NCI-H146 (cell line): ENCODE measurements around the gene CLK4.

Experiments used
- DNase-seq: peaks from one replicate; lab custom pipeline; 2025; lab: John Stamatoyannopoulos, UW

Gene CLK4

DNA sequence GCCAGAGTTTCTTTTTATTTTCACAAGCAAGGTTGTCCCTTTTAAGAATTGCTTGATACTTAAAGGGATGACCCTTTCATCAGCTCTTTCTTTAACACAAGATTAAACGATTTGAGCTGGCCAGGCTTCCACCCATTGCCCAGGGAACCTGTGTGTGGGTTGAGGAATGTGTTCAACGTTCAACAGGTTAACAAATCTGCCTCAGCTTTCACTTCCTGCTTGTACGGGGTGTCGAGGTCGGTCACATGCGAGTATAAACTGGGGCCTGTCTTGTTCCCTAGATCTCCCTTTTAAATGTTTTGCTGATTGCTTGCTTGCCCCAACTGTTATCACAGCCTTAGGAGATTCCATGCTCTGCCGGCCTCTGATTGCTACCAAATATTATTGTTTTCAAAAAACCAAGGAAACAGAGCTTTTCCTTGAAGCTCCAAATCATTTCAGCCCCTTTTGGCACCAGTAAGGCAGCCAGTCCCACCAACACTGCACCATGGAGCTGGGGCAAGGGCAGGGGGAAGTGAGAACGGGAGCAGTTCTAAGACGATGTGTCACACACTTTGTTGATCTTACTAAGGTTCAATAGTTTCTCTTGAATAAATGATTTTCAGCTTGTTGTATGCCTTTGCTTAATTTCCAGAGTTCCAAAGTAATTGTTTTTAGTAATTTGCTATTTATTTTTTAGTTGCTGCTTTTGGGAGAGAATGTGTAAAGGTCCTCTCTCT is 10.7 kb upstream of the CLK4 start:
- no peak for DNase-seq

DNA sequence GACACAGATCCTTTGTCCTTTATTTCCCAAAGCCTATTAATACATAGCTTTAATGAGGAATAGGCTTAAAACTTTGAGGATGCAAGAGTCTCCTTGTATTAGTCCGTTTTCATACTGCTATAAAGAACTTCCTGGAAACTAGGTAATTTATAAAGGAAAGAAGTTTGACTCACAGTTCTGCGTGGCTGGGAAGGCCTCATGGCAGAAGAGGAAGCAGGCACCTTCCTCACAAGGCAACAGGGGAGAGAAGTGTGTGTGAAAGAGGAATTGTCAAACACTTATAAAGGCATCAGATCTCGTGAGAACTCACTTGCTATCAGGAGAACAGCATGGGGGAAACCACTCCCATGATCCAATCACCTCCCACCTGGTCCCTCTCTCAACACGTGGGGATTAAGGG is 5.4 kb upstream of the CLK4 start:
- no peak for DNase-seq

DNA sequence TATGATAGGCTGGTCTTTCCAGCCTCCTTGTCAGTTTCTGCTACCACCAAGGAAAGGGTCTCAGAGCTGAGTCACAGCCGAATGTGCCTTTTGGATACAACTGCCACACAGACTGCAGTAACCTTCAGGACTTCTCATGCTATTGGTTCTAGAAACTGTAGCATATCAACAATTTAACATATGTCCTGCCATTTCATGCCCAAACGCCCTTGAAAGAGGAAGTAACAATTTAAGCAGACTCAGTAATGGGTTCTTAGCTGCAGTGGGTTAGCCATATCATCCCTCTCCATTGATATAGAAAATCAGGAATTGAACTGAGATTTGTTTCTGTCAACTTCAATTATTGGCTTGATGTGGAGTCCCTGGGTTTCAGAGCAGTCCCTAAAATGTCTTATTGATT is 4.1 kb upstream of the CLK4 start:
- no peak for DNase-seq

DNA sequence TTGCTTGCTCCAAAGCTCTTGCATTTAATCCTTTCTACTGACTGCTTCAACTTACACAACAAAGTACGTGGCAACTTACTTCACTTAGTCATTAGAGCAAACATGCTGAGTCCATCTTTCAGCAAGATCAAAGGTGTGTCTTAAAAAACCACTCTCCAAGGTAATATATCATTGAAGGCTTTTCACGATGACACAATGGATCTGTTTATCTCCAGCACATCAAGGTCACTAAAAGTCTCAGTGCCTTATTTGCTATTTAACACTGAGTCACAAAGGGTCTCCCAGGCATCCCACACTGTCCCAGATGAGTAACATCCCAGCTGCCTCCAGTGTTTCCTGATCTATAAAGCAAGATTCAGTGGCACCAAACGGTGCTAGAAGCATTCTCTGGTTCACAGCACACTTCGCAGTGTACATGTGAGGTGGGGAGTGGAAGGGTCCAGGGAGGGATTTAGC is 3.7 kb upstream of the CLK4 start:
- no peak for DNase-seq

DNA sequence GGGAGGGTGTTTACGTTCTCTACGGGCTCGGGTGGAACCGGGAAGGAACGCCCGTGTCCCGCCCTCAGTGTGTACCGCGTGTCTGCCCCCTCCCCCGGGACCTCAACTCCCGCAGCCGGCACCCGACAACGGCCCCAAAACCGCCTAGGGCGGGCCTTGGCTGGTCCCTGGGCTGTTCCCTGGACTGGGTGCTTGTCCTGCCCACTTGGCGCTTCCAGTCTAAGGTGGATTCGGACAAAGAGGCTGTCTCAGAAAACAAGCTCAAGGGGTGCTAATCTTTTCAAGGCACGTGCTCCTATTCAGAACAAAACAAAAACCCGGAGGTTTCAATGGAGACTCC is 379 bp upstream of the CLK4 start:
- no peak for DNase-seq

DNA sequence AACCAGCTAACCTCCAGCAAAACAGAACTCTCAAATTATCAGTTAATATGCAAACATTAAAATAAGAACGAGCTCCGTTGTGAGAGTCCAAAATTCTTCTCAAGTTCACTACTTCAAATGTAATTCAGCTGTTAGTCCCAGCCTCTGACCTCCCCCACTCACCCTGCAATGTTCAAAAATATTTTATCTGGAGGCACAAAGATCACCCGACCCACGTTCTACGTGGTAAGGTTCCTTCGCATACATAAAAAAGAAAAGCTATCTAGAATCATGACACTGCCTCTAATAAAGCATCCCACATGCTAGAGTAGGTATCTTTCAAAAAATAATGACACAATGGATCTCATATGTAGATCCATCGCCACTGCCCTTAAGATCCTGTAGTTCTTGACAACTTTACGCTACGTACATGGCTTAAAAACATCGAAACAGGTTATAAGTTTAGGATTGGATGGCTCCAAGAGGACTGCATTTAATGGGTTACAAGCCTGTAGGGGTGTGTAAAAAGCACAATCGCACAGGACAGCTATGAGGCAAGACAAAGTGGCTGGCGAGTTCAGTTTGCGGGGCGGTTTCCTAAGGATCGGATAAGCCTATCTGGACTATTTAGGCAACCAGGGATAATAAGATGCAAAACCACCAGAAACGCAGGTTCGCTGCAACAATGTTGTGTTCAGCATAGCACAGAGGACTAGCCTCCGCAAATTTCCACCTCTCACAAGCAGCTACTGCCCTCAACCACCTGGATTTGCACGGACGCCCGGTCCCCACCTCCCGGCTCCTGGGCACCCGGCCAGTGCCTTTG is 969 bp downstream of the CLK4 start:
- DNase-seq, result no peak

DNA sequence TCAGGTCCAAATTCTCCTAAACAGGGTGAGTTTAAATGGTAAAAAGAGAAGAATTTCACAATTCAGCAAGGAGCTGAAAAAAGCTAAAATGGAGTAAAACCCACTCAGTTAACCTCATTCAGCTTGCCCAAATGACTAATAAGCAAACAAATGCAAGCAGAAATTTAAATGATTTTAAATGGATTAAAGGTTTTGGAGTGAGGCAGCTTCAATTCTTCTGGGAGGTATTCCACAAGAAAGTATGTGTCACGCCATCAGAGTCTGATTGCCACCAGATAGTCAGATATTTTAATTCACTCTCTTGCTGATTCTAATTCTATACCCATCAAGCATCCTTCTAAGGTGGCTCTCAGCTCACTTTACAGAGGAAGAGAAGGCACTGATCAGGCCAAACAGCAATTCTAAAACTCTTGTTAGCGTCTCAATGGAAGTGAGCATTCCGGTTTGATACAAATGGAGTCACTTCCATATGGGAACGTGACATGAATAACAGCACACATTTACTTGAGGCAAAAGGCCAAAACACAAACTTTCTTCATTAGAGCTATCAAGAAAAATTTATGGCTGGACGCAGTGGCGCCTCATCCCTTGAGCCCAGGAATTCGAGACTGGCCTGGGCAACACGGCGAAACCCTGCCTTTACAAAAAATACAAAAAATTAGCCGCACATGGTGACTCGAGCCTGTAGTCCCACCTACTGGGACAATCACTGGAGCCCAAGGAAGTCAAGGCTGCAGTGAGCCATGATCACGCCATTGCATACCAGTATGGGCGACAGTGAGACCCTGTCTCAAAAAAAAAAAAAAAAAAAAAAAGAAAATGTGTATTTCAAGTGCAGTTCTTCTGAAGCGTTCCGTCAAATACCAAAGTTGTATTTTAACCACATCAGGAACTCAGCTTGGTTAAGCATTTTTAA is 2.0 kb downstream of the CLK4 start:
- no peak for DNase-seq

DNA sequence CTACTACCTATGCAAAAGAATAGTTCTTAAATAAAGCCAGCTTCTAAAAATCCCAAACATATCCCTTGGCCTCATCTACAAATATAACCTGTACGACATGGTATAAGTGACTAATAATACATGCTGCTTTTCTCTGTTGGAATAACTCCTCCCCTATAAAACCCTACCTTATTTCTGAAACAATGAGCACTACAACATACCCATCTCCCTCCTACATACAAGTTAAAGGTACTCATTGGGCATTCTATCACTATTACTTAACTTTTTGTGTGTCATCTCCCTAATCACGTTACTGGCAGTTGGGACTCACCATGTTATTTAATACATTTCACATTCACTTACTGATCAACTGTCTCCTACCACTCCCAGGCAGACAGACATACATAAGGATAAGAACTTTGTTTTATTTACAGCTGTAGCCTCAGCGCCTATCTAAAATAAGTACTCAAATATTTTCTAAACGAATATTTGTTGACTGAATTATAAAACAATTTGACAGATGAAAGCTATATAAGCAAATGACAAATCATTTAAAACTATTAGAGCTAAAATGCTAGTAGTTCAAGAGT is 4.1 kb downstream of the CLK4 start:
- DNase-seq, result no peak

DNA sequence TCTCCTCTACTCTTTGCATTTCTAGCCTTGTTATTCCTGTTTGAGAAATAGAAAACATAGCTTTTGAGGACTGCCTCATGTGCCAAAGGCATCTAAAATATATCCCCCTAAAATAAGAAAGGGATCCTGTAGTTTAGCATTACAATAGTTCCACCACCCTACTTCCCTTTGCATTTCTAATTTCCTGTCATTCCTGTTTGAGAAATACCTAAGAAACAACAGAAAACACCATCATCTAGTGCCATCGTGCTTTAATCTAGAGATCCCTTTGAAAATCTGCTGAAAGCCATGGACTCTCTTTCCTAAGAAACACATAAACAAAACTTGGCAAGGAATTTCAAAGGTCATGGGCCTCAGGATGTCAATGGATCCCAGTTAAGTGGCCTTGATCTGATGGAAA is 7.5 kb downstream of the CLK4 start:
- no peak for DNase-seq

DNA sequence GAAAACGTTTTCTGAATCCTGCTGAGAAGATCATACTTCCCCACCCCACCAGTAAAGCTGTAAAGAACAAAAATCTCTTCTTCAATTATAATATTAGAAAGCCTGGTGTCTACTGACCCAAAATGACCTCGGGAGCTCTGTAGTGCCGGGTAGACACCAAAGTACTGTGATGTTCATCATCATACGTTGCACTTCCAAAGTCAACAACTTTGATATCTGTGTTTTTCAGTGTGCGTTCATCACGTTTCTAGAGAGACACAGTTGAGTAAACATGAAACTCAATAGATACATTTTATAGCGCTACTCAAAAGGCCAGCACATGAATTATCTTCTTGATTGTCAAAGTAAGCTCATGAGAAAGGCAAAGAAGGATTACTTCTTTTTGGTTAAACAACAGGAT is 14.6 kb downstream of the CLK4 start:
- no peak for DNase-seq

DNA sequence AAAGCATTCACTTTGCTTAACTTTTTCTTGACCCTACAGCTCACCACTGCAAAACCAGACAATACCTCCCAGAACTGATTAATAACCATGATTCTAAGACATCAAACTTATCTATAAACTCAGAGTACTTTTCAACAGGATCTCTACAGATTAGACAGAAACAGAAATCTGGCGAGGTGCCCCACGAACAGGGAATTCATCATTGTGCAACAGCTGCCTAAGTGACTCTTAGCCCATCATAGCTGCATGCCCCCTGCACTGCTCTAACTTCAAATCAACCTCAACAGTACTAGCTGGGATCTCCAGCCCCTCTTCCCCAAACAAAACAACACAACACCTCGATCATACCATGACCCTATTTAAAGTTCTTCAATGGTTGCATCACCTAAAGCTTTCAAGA is 20.6 kb downstream of the CLK4 start:
- DNase-seq, result no peak

DNA sequence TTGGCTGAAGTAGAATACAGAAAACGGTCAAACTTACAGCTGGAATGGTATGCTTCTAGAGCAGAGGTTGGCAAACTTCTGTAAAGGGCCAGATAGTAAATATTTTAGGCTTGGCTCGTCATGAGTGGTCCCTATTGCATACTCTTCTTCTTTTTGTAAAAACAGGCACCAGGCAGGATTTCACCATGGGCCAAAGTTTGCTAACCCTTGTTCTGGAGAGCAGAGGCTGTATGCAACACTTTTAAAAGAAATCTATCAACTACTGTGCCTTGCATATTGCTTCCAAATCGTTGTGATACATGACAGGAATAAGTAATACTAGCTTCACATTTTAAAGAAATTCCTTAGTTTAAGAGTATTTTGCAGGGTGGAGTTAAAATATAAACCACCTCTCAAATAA is 21.1 kb downstream of the CLK4 start:
- no peak for DNase-seq

DNA sequence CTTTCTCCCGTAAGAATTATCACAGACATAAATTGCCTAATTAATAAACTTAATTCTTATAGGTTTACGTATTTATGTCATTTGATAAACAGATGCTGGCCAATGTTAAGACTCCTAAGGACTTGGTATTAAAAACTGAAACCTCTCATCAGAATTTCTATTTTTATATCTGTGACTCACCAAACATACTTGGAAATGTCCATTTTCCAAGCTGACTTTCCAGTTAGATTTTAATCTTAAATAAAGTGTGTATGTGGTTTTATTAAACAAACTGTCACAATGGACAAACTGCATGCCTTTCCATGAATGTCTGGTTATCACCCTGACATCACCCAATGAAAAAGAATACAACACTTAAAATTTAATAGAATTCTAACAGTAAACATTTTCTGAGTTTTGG is 24.1 kb downstream of the CLK4 start:
- no peak for DNase-seq

DNA sequence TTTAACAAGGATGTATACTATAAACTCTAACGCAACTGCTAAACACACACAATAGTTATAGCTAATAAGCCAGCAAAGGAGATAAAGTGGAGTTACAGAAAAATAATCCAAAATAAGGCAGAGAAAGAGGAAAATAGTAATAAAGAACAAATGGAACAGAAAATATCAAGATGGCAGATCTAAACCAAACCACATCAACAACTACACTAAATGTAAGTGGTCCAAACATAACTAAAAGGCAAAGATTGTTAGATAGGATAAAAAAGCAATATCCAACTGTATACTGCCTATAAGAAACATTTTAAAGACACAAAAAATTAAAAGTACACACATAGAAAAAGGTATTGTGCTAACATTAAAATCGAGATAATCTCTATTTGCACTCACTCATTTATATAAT is 31.1 kb downstream of the CLK4 start:
- no peak for DNase-seq

DNA sequence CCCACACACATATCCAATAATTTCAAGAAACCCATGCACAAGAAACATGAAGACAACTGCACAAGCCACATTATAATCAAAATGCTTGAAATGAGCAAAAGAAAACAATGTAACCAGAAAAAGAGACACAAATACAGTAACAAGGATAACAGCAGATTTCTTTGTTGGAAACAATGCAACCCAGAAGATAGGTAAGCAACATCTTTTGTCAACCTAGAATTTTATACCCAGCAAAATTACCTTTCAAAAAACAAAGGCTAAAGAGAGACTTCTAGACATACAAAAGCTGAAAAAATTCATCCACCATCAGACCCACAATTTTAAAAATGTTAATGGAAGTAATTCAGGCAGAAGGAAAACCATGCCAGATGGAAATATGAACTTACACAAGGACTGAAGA is 31.7 kb downstream of the CLK4 start:
- no peak for DNase-seq

DNA sequence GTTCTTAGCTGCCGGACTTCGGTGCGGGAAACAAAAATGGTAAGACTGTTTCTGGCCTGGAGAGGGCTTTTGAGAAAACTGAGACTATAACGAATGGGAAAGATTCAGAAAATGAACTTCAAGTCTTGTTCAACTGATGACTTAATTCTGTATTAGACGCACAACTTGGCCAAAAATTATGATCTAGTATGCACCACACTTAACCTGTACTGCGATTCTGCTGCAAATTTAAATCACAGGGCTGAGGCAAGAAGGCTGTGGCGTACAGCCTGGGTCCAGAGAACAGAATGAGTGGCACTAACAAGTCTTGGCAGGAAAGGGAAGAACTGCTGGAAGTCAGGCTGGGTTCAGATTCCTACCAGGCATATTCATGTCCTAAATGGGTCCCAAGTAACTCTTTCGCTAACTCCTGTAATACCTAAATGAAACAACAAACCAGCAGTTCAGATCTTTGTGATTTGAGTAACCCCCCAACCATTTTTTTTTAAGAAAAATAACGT is 35.9 kb downstream of the CLK4 start:
- DNase-seq, result no peak

DNA sequence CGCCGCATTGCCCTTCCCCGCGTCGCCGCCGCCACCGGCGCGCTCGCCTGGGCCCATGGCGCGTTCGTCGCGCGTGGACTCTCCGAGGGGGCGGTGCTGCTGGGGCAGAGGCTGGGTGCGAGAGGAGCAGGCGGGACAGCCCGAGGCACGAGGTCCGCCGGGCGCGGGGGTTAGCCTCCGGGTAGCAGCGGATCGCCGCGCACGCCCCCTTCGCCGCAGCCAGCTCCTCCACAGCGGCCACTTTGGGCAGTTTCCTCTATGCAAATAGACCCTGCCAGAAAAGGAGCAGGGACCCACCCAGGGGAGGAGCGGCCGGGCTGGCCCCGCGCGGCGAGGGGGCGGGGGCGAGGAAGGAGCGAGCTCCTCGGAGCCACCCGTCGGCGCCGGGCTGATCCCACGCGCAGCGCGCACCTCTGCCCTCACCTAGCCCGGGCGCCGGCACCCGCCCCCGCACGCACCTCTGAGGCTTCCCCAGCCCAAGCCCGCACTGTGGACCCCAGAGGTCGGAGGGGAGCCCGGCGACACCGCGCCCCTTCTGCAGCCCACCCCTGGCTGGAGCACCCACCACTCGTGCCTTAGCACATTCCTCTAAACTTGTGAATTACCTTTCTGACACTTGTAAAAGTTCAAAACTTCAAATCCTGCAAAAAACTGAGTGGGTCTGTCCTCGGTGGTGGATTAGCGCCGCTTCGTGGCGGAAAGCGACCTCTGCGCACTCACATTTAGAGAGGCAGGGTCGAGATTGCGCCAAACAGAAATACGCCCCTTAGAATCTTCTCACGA is 36.5 kb downstream of the CLK4 start, which contains the start of gene COL23A1:
COL23A1 (minus strand) TSS at position 253 of the 783 bp plus-strand sequence.
- DNase-seq, result peak; percentile 29

DNA sequence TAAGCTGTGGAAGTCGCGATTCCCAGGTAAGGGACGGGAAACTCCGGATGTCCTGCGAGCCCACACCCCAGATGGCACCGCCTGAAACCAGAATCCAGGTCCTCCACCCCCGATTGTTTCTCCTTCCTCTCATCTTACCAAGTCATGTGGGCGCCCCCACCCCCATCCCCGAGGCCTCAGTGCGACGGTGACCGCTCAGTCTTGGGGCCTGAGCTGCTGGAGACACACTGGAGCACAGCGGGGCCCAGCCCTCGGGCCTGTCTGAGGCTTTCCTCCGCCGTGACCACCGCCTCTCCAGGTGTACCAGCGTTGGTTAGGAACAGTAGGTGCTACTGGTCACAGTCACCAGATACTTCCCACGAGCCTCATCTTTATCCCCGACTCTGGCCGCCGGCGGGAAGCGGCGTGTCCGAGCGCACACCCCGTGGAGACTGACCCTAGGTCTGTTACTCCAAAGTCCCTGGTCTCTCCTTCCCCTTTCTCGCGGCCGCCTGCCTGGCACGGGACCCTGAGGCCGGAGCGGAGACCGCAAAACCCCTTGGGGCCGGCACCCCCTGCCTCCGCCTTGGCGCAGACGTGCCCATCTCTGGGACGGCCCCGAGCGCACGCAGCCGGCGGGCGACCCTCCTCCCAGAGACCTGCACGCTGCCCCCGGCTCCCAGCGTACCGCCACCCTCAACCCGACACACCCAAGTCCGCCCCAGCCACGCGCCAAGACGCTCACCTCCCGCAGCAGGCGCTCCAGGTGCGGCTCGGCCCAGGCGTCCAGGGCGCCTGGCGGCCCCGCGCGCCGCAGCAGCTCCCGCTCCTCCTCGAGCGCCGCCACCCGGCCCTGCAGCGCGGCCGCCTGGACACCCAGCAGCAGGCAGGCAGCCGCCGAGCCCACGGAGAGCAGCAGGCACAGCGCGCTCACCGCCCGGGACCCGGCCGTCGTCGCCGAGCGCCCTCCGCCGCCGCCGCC is 37.4 kb downstream of the CLK4 start:
- peak; percentile 10 for DNase-seq

DNA sequence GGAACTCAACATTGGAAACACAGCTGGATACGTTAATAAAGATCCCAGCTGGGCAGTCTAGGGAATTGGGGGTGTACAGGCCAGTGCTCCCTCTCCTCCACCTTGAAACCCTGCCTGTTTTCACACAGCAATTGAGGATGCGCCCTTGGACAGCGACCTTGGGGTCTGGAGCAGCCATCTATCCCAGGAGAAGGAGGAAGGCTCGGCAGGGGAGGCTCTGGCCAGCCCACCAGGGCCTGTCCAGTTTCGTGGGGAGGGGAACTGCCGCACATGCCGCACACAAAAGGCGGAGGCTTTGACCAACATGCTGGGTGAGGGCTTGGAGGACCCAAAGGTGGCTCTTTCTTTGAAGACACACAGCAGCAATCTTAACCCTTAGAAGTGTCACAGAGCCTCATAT is 38.1 kb downstream of the CLK4 start:
- DNase-seq, result no peak
